ENCODE results near the gene EDEM3. TPM values are rescaled to one million over a fixed set of nuclear protein-coding genes. Genes with fewer than 3 reads are reported as not detected.

The EDEM3 gene
- total and polyA plus RNA-seq, 2 of the 8 experiments (the other 6 are each of a cell fraction or from before 2014, with no cell fraction given): 1.6 to 14.0 TPM

GRCh38 chr1:184698969-184699368 lies 55.7 kb downstream of the EDEM3 start (continued):
- TF ChIP-seq CHD7 (IDR thresholded peaks at IDR 0.05; ENCODE audit: insufficient replicate concordance, low read length) (no peak), NANOG (IDR thresholded peaks at IDR 0.05; ENCODE audit: insufficient read depth, low read depth, low read length, poor library complexity, severe bottlenecking) (no peak), RBBP5 (IDR thresholded peaks at IDR 0.05; ENCODE audit: borderline replicate concordance, low read depth, low read length) (no peak), CEBPB (IDR thresholded peaks at IDR 0.05; ENCODE audit: low read depth, low read length) (no peak), TBP (IDR thresholded peaks at IDR 0.05; ENCODE audit: low read depth, low read length) (no peak), POU5F1 (IDR thresholded peaks at IDR 0.05; ENCODE audit: low read depth, low read length) (no peak), CREB1 (IDR thresholded peaks at IDR 0.05) (no peak), ZNF274 (IDR thresholded peaks at IDR 0.05; ENCODE audit: borderline replicate concordance, extremely low read depth, low read length) (no peak), EGR1 (IDR thresholded peaks at IDR 0.05; ENCODE audit: borderline replicate concordance, low read depth, low read length) (no peak)

Data from H1 (cell line).